OCI-LY1 (cell line): ENCODE measurements around the gene ACACA.
"Not testable (repeated sequence)": the region's sequence is repeated elsewhere in the genome, so short reads cannot be mapped to it uniquely, and the experiment has no call there.

ENCODE experiments used
- CTCF ChIP-seq: fragments of 200-600 bp; sonication (generic), shearing (Covaris generic); IDR thresholded peaks from 2 replicates; pipeline ENCODE4 v1.5.1; 2017; ENCODE audit warnings: mild to moderate bottlenecking, antibody characterized with exemption, low read length, moderate library complexity, mixed read lengths
- EZH2 ChIP-seq: fragments of 200-600 bp; sonication (generic), shearing (Covaris generic); IDR thresholded peaks from 2 replicates; pipeline ENCODE4 v1.8.0; 2017; ENCODE audit warnings: borderline replicate concordance, mixed run types, mild to moderate bottlenecking, antibody characterized with exemption, low read length, moderate library complexity, mixed read lengths

DNA sequence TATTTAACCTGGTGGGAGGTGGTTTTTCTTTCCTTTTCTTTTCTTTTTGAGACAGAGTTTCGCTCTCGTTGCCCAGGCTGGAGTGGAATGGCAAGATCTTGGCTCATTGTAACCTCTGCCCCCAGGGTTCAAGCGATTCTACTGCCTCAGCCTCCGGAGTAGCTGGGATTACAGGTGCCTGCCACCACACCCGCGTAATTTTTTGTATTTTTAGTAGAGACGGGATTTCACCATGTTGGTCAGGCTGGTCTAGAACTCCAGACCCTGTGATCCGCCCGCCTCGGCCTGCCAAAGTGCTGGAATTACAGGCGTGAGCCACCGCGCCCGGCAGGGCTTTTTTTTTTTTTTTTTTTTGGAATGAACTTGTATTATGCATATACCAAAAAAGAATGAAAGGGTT is 1.1 kb downstream of the ACACA start:
- not testable (repeated sequence) for TF ChIP-seq EZH2, CTCF
